ENCODE results near the gene GPR152.
"Not testable (repeated sequence)": the region's sequence is repeated elsewhere in the genome, so short reads cannot be mapped to it uniquely, and the experiment has no call there.

The GPR152 gene

DNA sequence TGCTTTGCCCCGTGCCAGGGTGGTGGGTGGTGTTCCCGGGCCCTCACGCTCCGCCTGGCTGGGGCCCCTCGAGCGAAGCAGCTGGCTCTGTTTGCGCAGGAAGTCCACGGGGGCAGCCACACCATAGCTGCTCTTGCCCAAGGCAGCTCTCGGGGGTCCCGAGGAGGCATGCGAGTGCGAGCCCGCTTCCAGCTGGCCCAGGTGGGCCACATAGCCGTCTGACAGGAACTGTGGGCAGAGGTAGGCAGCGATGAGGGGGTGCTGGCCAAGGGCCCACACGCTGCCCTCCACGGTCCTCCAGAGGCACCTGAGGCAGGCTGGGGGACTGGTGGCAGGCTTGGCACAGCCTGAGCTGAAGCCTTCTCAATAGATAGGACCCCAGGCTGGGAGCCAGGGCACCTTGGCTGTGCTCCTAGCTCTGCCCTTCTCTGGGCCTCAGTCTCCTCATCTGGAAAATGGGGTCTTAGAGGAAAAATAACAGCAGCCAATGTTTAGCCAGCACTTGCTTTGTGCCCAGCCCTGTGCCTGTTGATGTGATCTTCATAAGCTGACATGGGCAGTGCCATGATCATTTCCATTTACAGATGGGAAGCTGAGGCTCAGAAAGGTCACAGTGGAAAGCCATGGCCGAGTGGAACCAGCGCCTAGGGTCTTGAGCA lies 39.7 kb upstream of the GPR152 start:
- DNase-seq (ENCODE audit: low read depth), result no peak

DNA sequence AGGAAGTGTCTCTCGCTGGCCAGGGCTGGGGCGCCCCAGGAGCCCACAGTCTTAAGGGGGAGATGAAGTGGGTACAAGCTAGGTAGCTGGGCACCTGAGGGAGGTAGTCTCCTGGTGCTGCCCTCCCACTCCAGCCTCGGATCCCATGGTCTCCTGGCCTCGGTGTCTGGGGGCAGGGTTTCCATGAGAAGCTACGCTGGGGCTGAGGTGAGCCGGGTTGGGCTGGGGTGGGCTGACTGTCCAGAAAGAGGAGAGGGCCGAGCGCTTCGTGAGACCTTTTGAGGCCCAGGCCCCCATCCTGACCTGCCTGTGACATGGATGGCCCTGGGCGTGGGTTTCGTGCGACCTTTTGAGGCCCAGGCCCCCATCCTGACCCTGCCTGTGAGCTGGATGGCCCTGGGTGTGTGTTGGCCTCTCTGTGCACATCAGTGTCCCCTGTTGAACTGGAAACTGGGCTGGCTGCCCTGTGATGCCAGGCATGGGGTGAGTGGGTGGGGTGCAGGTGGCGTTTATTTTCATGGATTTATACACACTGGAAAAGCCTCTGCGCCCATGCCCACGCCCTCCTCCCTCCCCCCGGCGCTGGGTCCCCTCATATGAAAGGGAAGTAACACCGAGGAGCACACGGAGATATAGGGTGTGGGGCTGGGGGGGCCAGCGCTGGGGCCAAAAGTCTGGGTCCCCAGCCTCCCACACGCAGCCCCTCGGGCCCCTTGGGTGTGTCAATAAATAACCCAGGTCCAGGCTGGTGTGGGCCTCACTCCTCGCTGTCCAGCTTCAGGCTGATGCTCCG lies 38.9 kb upstream of the GPR152 start:
- TF ChIP-seq, protein P1, sequence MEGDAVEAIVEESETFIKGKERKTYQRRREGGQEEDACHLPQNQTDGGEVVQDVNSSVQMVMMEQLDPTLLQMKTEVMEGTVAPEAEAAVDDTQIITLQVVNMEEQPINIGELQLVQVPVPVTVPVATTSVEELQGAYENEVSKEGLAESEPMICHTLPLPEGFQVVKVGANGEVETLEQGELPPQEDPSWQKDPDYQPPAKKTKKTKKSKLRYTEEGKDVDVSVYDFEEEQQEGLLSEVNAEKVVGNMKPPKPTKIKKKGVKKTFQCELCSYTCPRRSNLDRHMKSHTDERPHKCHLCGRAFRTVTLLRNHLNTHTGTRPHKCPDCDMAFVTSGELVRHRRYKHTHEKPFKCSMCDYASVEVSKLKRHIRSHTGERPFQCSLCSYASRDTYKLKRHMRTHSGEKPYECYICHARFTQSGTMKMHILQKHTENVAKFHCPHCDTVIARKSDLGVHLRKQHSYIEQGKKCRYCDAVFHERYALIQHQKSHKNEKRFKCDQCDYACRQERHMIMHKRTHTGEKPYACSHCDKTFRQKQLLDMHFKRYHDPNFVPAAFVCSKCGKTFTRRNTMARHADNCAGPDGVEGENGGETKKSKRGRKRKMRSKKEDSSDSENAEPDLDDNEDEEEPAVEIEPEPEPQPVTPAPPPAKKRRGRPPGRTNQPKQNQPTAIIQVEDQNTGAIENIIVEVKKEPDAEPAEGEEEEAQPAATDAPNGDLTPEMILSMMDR (IDR thresholded peaks at IDR 0.05; ENCODE audit: low read length, missing control alignments), result no peak
- DNase-seq (ENCODE audit: low read depth), result no peak
- H3K4me3 ChIP-seq (replicated peaks; ENCODE audit: low read depth, low read length), result no peak overlapping the region

More for the DNA sequence above, 39.7 kb upstream of the GPR152 start:
- TF ChIP-seq, protein P1 (IDR thresholded peaks at IDR 0.05; ENCODE audit: low read length, missing control alignments), result no peak
- no peak overlapping the region for H3K4me3 ChIP-seq (replicated peaks; ENCODE audit: low read depth, low read length)

DNA sequence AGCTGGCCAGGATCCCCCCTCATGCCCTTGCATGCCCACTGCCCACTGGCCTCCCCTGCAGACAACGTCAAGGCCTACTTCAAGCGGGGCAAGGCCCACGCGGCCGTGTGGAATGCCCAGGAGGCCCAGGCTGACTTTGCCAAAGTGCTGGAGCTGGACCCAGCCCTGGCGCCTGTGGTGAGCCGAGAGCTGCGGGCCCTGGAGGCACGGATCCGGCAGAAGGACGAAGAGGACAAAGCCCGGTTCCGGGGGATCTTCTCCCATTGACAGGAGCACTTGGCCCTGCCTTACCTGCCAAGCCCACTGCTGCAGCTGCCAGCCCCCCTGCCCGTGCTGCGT lies 38.2 kb upstream of the GPR152 start:
- TF ChIP-seq, protein P1 (IDR thresholded peaks at IDR 0.05; ENCODE audit: low read length, missing control alignments), result no peak
- no peak overlapping the region for H3K4me3 ChIP-seq (replicated peaks; ENCODE audit: low read depth, low read length)
- no peak for DNase-seq (ENCODE audit: low read depth)

DNA sequence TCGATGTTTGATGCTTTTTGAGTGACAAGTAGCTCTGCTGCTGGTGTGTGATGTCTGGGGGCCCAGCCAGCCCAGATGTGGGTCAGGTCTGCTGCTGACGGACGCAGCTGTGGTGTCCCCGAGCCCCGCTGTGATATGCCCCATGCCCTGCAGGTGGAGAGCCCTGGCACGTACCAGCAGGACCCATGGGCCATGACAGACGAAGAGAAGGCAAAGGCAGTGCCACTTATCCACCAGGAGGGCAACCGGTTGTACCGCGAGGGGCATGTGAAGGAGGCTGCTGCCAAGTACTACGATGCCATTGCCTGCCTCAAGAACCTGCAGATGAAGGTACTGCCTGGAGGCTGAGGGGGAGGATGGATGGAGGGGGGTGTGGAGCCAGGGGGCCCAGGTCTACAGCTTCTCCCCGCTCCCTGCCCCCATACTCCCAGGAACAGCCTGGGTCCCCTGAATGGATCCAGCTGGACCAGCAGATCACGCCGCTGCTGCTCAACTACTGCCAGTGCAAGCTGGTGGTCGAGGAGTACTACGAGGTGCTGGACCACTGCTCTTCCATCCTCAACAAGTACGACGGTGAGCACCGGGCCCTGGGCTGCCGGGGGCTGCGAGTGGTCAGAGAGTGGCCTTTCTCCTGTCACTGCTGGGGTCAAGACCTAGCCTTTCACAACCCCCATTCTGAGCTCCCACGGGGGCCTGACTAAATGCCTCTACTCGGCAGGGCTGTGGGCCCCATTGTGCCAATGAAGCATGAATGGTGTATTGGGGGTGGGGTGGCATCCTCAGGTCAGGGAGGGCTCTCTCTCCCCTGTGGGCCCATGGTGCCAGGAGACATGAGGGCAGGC lies 37.6 kb upstream of the GPR152 start:
- no peak for DNase-seq (ENCODE audit: low read depth)
- TF ChIP-seq, protein P1 (IDR thresholded peaks at IDR 0.05; ENCODE audit: low read length, missing control alignments), result no peak
- no peak overlapping the region for H3K4me3 ChIP-seq (replicated peaks; ENCODE audit: low read depth, low read length)

DNA sequence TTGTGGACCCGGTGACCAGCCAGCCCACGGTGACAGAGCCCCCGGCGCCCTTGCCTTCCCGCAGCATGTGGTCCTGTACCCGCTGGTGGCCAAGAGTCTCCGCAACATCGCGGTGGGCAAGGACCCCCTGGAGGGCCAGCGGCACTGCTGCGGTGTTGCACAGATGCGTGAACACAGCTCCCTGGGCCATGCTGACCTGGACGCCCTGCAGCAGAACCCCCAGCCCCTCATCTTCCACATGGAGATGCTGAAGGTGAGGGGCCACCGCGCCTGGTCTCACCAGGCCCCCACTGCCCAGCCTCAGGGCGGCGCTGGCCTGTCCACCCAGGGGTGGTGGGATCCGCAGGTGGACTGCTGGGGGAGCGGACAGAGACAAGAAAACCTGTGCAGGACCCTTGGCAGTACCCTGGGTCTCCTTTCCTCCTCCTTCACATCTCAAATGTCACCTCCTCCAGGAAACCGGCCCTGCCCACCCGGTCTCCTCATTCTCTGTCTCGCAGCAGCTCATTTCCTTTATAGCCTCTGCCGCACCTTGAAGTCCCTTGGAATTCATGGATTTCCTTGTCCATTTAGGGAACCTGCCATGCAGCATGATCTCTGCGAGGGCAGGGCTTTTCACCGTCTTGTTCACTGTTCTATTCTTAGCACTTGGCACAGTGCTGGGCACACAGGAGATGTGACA lies 36.8 kb upstream of the GPR152 start:
- TF ChIP-seq, protein P1 (IDR thresholded peaks at IDR 0.05; ENCODE audit: low read length, missing control alignments), result no peak
- DNase-seq (ENCODE audit: low read depth), result no peak
- no peak overlapping the region for H3K4me3 ChIP-seq (replicated peaks; ENCODE audit: low read depth, low read length)

DNA sequence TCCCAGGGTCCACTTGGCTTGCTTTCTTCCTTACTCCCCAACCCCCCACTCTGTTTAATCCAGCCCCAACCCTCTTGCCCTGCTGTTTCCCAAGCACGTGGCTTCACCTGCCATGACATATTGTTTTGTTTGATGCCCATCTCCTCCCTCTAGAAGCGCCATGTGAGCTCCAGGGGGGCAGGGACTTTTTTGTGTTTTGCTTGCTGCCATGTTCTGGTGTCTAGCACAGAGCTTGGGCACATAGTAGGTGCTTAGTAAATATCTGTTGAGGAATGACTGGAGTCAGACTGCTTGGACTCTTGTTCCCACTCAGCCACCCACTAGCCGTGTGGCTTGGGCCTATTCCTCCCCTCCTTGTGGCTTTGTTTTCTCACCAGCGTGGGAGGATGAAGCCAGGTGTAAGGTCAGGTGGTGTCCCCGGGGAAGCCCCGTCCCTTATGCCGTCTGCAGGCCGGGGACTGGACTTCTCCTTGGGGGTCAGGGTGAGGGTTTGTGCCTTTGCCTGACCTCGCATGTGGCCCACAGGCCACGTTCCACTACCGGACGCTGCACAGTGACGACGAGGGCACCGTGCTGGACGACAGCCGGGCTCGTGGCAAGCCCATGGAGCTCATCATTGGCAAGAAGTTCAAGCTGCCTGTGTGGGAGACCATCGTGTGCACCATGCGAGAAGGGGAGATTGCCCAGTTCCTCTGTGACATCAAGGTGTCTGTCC lies 34.1 kb upstream of the GPR152 start:
- TF ChIP-seq, protein P1 (IDR thresholded peaks at IDR 0.05; ENCODE audit: low read length, missing control alignments), result no peak
- no peak for DNase-seq (ENCODE audit: low read depth)
- H3K4me3 ChIP-seq (replicated peaks; ENCODE audit: low read depth, low read length), result no peak overlapping the region

DNA sequence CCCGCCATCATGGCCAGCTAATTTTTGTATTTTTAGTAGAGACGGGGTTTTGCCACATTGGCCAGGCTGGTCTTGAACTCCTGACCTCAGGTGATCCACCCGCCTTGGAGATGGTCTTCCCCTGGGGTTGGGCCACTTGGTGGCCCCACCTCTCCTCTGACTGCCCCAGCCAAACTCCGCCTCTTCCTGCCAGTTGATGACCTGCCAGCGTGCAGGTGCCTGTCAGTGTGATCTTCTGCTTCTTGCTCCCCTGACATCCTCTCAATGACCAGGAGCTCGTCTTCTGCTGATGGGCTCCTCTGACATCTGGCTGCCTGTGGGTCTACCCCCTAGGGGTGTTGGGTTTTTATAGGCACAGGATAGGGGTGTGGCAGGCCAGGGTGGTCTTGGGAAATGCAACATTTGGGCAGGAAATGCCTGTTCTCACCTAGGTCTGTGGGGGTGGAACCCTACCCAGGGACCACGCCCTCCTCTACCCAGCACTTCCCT lies 33.4 kb upstream of the GPR152 start:
- not testable (repeated sequence) for DNase-seq (ENCODE audit: low read depth); H3K4me3 ChIP-seq (replicated peaks; ENCODE audit: low read depth, low read length)

Measured in fibroblast of pulmonary artery (primary cell).